Activated gamma-delta T cell treated with Interleukin-2 at 50 U/mL for 16 hours (primary cell): Measurements from ENCODE around the gene PACC1.
A peak's percentile ranks its signal among the peaks of the same experiment; 100 is the strongest.
"Not testable (repeated sequence)": the region's sequence is repeated elsewhere in the genome, so short reads cannot be mapped to it uniquely, and the experiment has no call there.

Experiments
- DNase-seq: peaks from one replicate; pipeline ENCODE4 v3.0.0-alpha.2; 2020

The PACC1 gene

GRCh38 chr1:212395678-212396437, 18.8 kb downstream of the PACC1 start:
- DNase-seq: not testable (repeated sequence)

DNA sequence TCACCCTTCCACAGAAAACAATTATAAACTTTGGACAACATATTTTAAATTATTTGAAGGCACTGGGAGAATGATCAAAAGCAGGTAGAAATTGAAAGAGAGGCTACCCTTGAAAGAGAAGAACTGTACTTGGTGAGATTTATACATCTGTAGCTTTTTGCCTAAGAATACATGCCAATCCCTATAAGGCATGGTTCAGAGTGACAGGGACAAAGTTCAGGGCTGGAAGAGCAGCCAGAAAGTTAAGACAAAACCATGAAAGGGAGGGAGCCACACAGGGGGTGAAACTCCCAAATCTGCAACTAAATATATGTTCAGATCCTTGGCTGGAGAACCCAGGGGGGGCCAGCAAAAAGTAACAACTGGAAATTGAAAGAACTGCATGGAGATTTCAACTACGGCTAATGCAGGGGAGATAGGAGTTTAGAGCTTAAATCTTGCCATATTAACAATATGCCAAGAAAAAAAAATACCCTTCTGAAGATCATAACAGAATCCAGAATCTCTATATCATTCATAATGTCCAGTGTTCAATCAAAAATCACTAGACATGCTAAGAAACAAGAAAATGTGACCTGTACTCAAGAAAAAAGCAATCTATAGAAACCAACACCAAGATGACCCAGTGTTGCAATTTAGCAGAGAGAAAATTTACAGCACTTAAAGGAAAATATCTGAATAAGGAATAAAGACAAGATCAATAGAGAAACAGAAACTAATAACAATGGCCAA, 25.5 kb downstream of the PACC1 start:
- no peak for DNase-seq

GRCh38 chr1:212386029-212386428, 28.7 kb downstream of the PACC1 start:
- no peak for DNase-seq

- no peak for DNase-seq
Observed at GRCh38 chr1:212381397-212382035, 33.2 kb downstream of the PACC1 start.

- no peak for DNase-seq
Observed at GRCh38 chr1:212379366-212379765, 35.3 kb downstream of the PACC1 start.

DNA sequence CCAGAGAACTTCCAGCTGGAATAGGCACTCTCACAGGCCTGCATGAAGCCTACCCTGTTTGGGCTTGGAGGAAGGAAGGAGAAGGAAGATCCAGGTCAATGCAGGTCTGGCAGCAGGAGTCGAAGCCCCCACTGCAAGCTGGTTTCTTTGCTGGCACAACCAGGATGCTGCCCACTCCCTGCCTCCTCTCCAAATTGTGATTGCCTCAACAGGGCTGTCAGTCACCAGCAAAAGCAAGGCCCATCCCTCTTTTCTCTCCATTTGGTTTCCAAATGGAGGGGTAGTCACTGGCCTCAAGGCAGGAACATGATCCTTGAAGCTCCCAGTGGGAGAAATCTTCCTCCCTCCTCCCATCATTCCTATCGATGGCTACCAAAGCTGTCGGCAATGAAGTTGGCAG, 37.0 kb downstream of the PACC1 start:
- no peak for DNase-seq

DNA sequence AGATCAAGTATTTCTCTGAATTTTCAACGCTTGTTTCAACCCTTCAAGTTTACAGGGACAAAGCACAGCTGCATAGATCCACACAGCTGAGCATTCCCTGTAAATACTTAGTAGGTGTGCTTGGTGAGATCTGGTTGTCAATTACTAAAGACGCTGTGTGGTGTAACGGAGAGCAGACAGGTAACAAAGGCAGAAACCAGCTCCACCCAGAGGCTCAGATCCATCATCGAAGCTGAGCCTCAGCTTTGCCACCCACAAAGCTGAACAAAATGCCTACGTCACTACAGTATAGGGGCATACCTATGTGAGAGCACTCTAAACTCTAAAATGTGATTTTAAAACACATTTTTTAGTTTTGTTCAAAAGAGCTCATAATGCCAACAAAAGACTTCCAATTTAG, 38.7 kb downstream of the PACC1 start:
- DNase-seq: no peak

GRCh38 chr1:212368073-212368484, 46.6 kb downstream of the PACC1 start:
- DNase-seq: peak; percentile 39

DNA sequence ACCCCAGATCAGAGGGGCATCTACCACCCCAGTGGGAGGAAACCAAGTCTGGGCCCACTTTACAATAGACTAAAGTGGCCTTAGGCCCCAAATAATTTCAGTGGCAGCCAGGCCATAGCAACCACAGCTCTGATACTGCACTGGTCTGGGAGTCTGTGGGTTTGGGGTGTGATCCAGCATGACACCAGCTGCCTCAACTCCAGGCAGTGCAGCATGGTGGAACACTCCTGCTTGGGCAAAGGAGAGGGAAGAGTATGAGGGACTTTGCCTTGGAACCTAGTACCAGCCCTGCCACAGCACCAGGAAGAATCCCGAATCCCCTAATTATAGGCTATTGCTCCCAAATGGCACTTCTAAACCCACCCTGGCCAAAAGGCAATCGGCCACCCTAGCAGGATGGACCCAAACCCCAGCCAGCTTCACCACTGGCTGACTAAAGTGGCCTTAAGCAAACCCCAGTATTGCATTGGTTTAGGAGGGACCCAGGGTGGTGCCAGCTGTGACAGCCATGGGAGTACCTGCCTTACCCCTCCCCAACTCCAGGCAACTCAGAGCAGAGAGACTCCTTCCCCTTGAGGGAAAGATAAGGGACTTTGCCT, 47.1 kb downstream of the PACC1 start:
- DNase-seq: no peak

DNA sequence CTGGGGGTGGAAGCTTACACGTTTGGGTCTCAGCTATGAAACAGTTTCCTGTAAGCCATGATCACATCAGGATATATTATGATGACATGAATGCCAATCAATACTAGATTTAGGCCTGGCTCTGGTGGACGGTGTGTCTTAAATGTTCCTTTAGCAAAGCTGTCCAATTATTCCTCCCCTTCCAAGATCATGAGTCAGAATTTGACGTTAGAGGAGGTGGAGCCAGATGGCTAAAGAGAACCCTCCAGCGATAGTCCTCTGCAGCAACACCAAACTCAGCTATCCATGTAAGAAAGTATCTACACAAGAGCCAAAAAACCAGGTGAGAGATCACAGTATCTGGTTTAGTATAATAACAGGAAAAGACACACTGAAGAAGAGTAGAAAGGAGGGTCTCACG, 47.8 kb downstream of the PACC1 start:
- DNase-seq: no peak

GRCh38 chr1:212364985-212365384, 49.7 kb downstream of the PACC1 start:
- DNase-seq: no peak

DNA sequence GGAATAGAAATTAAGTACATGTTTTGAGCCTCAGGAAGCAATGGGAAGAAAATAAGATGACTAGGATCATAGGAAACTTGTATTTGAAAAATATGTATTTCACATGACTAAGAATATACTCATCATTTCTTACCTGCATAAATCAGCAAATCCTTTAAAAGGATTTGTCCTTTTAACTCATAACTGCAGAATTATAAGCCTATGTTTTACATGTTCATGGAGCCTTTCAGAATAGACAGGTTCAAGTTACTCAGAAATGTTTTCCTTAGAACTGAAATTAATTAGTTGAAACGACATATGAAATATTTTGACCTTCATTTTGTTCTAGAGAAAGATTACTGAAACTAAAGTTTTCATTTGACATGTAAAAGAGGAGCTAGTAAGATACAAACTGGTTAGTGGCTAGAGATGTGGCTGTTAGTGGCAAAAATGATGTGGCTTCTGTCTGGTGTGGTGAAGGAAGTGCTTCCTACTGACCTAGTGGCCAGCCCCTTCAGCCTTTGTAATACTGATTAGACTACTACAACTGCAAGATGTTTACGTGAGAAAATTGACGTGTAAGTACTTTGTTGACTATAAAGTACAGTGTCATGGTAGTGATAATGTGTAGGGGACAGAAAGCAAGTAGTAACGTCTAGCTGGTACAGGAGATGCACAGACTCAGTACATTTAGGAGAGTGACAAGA, 54.7 kb downstream of the PACC1 start:
- DNase-seq: no peak

- no peak for DNase-seq
Observed at GRCh38 chr1:212355230-212355969, 59.3 kb downstream of the PACC1 start.

- no peak for DNase-seq
Observed at GRCh38 chr1:212354464-212354863, 60.2 kb downstream of the PACC1 start.

GRCh38 chr1:212353181-212353580, 61.5 kb downstream of the PACC1 start:
- DNase-seq: no peak

GRCh38 chr1:212351588-212352362, 62.9 kb downstream of the PACC1 start:
- no peak for DNase-seq

GRCh38 chr1:212346601-212347000, 68.1 kb downstream of the PACC1 start:
- DNase-seq: no peak

GRCh38 chr1:212344905-212345304, 69.8 kb downstream of the PACC1 start:
- DNase-seq: no peak

- DNase-seq: no peak
Observed at GRCh38 chr1:212341090-212341489, 73.6 kb downstream of the PACC1 start.

GRCh38 chr1:212329105-212329504, 85.6 kb downstream of the PACC1 start:
- no peak for DNase-seq

- no peak for DNase-seq
Observed at GRCh38 chr1:212328248-212328647, 86.4 kb downstream of the PACC1 start.
